GM21723 (cell line): ENCODE results near the gene CHAD.

Experiments
- ATAC-seq: cut with Tn5 transposase; IDR thresholded peaks from one replicate; pipeline ENCODE4 v1.9.1; 2021; ENCODE audit warnings: mild to moderate bottlenecking, moderate library complexity; ENCODE audit not compliant: unreplicated experiment

CHAD gene

GRCh38 chr17:50460831-50461526 is 7.7 kb downstream of the CHAD start:
- no peak for ATAC-seq

- ATAC-seq: no peak
These were observed 8.9 kb downstream of the CHAD start for GRCh38 chr17:50459756-50460155.

GRCh38 chr17:50458701-50459676 is 9.7 kb downstream of the CHAD start:
- no peak for ATAC-seq

- ATAC-seq: no peak
These were observed 10.4 kb downstream of the CHAD start for GRCh38 chr17:50458270-50458669.

- ATAC-seq: no peak
These were observed 11.1 kb downstream of the CHAD start for GRCh38 chr17:50457621-50458020.

- ATAC-seq: no peak
These were observed 14.8 kb downstream of the CHAD start for GRCh38 chr17:50453901-50454300.

- ATAC-seq: peak; percentile 63
These were observed 15.9 kb downstream of the CHAD start for GRCh38 chr17:50452630-50453300.

- peak; percentile 19 for ATAC-seq
These were observed 16.6 kb downstream of the CHAD start for GRCh38 chr17:50451943-50452629.

GRCh38 chr17:50448643-50449042 is 20.0 kb downstream of the CHAD start:
- ATAC-seq: no peak

- ATAC-seq: no peak
These were observed 20.6 kb downstream of the CHAD start for GRCh38 chr17:50447870-50448595.

- no peak for ATAC-seq
These were observed 22.9 kb downstream of the CHAD start for GRCh38 chr17:50445730-50446325.

GRCh38 chr17:50444841-50445715 is 23.6 kb downstream of the CHAD start:
- ATAC-seq: no peak

- ATAC-seq: no peak
These were observed 25.1 kb downstream of the CHAD start for GRCh38 chr17:50443505-50443974.

GRCh38 chr17:50440838-50441829 is 27.5 kb downstream of the CHAD start:
- no peak for ATAC-seq

GRCh38 chr17:50440172-50440837 is 28.4 kb downstream of the CHAD start:
- no peak for ATAC-seq

- ATAC-seq: no peak
These were observed 29.7 kb downstream of the CHAD start for GRCh38 chr17:50439008-50439407.

GRCh38 chr17:50437409-50437808 is 31.3 kb downstream of the CHAD start:
- ATAC-seq: no peak
